NCI-H748 (cell line): Measurements from ENCODE around the gene CHKA.
A peak's percentile ranks its signal among the peaks of the same experiment; 100 is the strongest.

ENCODE experiments used
- DNase-seq: peaks from one replicate; lab custom pipeline; 2025; ENCODE audit not compliant: unreplicated experiment; lab: John Stamatoyannopoulos, UW

Gene CHKA

GRCh38 chr11:68074584-68075352 lies 46.4 kb downstream of the CHKA start:
- DNase-seq: peak; percentile 14

DNA sequence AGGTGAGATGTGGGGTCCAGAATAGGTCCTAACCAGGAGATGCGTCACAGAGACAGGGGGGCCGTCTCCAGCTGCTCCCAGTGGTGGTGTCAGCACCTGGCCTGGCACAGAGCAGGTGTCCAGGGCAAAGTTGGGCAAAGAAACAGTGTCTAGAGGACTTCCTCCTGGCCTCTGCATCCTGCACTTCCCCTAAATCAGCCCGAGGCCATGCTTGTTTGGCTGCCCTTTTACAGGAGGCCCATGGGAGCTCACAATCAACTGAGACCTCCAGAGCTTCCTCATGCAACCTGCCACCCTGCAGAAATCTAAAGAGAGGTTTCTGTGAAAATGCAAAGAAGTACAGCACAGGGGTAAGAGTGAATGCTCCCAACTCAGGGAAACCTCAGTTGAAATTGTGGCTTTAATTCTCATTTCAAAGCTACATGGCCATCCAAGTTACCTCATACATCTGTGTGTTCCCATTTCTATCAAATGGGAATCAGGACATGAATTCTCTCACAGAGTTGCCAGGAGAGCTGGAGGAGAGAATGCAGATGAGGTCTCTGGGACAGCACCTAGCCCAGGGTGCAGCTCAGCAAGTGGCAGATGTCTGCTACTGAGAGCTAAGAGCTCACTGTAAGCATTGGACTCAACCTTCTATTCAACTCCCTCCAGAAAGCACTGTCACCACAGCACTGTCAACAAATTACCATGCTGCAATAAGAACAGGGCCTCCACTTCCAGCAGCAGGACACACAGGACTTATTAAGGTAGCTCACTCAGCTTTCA lies 49.7 kb downstream of the CHKA start:
- no peak for DNase-seq

DNA sequence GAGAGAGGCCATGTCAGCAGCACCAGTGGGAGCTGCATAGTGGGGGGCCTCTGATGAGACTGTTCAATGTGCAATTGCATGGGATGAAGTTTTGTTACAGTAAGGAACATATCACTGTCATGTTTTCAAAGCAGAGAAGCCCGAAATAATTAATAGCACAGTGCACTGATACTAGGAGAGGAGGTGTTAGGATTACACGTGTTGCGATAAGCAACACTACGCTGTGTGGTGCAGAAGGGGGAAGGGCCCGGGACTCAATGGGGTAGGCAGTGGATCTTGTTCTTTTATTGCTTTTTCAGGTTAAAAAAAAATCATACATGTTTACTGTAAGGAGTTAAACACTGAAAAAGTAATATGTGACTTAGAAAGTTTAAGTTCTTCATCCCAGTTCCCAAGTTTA lies 53.2 kb downstream of the CHKA start:
- no peak for DNase-seq

DNA sequence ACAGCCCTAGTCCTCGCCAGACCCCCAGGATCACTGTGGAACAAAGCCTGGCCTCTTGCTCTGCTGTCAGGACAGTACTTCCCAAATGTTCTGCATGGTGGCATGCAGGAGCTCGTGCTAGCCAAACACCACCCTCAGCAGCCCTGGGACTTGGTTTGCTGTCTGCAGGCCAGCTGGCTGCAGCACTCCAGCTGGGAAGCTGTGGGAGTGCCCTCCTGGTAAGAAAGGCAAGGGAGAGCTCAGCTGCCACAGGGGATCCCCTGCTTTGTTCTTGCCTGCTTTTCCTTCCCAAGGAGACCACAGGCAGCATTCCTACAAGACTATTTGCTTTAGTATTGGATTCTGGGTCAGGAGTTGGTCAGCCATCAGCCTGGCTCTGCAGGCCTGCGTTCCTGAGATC lies 54.4 kb downstream of the CHKA start:
- no peak for DNase-seq

DNA sequence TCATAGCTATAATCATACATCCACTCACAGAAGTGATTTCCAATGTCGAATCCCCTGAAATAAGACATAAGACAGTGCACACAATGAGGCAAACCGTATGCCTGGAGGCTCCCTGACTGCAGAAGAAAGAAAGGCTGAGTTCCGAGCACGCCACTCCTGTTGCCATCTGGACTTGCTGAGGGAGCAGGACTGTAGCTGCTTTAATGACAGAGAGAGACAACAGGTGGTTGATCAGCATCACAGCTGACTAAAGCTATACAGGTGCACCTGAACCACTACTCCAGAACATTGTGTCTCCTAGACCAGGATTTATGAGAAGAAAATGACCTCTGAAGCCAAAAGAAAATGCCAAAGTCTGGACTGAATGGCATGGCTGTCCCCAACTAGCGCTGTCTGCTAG lies 55.3 kb downstream of the CHKA start:
- DNase-seq: no peak

DNA sequence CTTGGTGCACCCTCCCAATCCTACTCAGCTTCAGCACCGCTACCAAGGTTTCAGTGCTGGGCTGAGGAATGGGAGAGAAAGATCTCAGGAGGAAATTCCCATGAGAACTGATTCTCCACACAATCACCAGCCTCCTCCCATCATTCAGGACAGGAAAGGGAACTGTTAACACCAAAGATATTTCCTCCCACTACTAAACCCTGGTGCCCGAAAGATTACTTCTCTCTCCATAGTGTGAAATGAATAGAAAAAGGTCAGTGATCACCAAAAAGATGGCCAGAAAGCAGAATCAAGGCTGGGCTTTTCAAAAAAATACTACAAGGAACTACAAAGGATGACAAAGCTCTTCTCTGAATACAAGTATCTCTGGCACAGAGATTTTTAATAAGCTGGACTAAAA lies 56.3 kb downstream of the CHKA start:
- DNase-seq: no peak

DNA sequence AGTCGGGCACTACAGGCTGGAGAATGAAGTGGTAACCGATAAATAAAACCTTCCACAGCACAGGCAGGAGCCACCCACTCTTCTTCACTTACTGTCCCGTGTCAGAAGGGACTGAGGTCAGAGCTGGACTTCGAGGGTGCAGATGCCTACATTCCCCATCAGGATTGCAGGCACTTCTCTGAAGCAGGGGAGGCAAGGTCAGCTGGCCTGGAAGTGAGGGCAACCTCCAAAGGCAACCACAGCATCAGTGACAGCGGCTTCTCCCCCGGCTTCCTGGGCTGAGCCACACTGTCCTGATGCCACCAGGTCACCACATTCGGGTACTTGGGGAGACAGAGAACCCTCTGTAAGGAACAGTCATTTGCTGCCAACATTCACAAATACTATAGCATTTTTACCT lies 59.7 kb downstream of the CHKA start:
- no peak for DNase-seq

DNA sequence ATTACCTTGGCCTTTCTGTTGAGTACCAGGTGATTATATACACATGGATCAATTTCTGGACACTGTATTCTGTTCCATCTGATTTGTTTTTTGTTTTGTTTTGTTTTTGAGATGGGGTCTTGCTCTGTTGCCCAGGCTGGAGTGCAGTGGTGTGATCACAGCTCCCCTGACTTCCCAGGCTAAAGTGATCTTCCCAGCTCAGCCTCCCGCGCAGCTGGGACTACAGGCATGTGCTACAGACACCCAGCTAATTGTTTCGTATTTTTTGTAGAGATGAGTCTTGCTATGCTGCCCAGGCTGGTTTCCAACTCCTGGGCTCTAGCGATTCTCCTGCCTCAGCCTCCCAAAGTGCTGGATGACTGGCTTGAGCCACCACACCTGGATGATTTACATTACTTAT lies 63.4 kb downstream of the CHKA start:
- DNase-seq: no peak

- DNase-seq: no peak
Observed at GRCh38 chr11:68056317-68057285, 64.6 kb downstream of the CHKA start.

GRCh38 chr11:68053981-68054812 lies 67.0 kb downstream of the CHKA start:
- no peak for DNase-seq

- DNase-seq: no peak
Observed at GRCh38 chr11:68053117-68053516, 68.1 kb downstream of the CHKA start.

DNA sequence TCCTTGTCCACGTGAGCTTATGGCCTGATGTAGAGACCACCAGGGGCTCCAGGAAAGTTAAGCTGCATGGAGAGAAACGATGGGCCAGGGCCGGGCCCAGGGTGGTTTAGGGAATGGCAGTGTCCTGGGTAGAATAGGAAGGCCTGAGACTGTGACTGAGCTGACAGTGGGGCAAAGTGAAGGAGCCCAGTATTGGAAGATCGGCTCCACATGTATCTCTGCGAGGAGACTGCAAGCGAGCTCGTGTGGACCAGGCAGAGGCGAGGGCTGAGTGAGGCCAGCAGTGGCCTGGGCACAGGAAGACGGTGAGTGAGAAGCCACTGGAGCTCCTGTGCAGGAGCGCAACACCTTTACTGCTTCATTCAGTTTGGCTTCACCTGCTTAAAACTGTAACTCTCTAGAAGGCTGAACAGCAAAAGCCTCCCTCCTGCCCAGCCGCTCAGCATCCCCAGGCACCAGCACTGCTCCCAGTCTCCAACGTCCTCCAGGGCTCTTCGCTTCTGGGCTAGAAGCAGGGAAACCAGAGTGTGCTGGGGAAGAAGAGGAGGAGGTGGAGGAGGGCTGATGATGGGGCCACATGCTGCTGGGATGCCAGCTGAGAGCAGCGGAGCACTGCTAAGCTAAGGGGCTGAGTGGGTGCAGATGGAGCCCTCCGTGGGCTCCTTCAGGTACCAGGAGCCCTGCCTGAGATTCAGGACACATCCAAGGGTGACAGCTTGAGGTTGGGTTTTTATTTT lies 68.9 kb downstream of the CHKA start:
- no peak for DNase-seq

- DNase-seq: no peak
Observed at GRCh38 chr11:68051191-68052136, 69.7 kb downstream of the CHKA start.

GRCh38 chr11:68050371-68050841 lies 70.8 kb downstream of the CHKA start:
- DNase-seq: no peak

DNA sequence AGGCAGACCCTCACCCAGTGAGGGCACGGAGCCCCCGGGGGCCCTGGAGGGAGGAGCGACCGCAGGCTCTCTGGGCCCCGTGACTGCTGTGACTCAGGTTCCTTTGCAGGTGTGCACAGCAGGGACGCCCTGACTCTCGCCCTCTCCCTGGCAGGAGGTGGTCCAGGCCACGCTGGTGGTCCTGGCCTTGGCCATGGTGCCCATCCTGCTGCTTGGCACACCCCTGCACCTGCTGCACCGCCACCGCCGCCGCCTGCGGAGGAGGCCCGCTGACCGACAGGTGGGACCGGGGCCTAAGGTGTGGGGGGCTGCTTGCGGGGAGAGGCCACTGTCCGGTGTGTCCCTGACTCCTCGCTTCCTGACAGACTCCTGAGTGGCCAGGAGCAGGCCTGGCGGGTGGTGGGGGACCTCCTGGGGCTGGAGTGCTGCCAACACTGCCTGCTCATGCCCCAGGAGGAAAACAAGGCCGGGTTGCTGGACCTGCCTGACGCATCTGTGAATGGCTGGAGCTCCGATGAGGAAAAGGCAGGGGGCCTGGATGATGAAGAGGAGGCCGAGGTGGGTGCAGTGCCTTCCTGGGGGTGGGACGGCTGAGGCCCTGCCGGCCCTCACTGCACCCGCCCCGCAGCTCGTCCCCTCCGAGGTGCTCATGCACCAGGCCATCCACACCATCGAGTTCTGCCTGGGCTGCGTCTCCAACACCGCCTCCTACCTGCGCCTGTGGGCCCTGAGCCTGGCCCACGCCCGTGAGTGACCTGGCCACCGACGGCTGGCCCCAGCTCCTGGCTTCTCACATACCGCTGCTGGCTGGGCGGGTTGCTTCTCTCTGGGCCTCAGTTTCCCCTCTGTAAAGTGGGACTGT lies 71.4 kb downstream of the CHKA start:
- DNase-seq: no peak

GRCh38 chr11:68048681-68049508 lies 72.3 kb downstream of the CHKA start:
- DNase-seq: no peak
